Bronchial epithelial cell (primary cell): ENCODE results near the gene SIX3. TPM values are rescaled to one million over a fixed set of nuclear protein-coding genes. Genes with fewer than 3 reads are reported as not detected.

ENCODE experiments used
- DNase-seq: peaks from one replicate; pipeline ENCODE4 v3.0.0-alpha.2; 2010; ENCODE audit warnings: low read depth
- FAIRE-seq: peaks from 2 replicates; lab custom pipeline; 2011; peaks lifted over from hg19 to GRCh38; lab: Jason Lieb, UNC
- H3K27me3 ChIP-seq: 2 replicates; pipeline ENCODE4 v1.5.1; 2011; ENCODE audit warnings: low read length; ENCODE audit not compliant: control insufficient read depth, insufficient read depth
- H3K36me3 ChIP-seq: 2 replicates; pipeline ENCODE4 v1.5.1; 2011; ENCODE audit warnings: low read length; ENCODE audit not compliant: control insufficient read depth, insufficient read depth
- H3K4me3 ChIP-seq: 2 replicates; pipeline ENCODE4 v1.5.1; 2011; ENCODE audit warnings: mild to moderate bottlenecking, low read depth, low read length, control low read depth
- total RNA-seq: library from RNA; depleted of rRNA; stranded (reverse); fragments of >200 nt; gene quantifications from 2 replicates; pipeline ENCODE4 v1.2.1, GENCODE V29; 2014
- TF ChIP-seq, protein P1 (sequence below): IDR thresholded peaks from 2 replicates; pipeline ENCODE4 v1.5.1; 2011; ENCODE audit warnings: mild to moderate bottlenecking, moderate library complexity, low read length, control low read depth, inconsistent platforms; ENCODE audit not compliant: insufficient read depth, severe bottlenecking

Gene SIX3
- total RNA-seq, 1 donor from 2014 or later, result not detected

DNA sequence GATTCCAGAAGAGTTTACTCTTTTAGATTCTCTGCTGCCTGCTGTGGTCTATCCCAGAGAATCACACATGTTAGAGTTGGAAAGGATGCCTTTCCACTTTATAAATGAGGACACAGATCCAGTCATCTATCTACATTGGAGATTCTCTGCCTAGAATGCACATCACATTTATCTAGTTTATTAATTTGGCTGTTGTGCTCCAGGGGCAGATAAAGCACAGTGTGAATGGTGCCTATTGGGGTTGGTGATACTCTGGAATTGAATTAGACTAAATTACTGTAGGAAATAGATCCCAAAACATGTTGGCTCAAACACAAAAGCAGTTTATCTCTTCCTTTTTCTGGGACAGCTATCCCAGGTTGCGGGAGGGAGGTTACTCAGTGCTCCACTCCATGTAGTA is 52.9 kb downstream of the SIX3 start:
- no peak for DNase-seq
- Histone ChIP-seq H3K4me3 (no peak overlapping the region), H3K36me3 (no peaks in the 10 kb centered on the region), H3K27me3 (no peaks in the 10 kb centered on the region)
- TF ChIP-seq, protein P1, sequence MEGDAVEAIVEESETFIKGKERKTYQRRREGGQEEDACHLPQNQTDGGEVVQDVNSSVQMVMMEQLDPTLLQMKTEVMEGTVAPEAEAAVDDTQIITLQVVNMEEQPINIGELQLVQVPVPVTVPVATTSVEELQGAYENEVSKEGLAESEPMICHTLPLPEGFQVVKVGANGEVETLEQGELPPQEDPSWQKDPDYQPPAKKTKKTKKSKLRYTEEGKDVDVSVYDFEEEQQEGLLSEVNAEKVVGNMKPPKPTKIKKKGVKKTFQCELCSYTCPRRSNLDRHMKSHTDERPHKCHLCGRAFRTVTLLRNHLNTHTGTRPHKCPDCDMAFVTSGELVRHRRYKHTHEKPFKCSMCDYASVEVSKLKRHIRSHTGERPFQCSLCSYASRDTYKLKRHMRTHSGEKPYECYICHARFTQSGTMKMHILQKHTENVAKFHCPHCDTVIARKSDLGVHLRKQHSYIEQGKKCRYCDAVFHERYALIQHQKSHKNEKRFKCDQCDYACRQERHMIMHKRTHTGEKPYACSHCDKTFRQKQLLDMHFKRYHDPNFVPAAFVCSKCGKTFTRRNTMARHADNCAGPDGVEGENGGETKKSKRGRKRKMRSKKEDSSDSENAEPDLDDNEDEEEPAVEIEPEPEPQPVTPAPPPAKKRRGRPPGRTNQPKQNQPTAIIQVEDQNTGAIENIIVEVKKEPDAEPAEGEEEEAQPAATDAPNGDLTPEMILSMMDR, result no peak
- FAIRE-seq, result no peak

Other genes with a start within 250 kb of the SIX3 start
- gene SIX2, start 67.8 kb downstream of the SIX3 start, total RNA-seq, result 3.7 and 4.2 TPM in 2 replicates